Stimulated activated CD8-positive, alpha-beta memory T cell treated with anti-CD3 and anti-CD28 coated beads, Interleukin-4, amount 100 ng/mL, for 4 hours (primary cell): ENCODE measurements around the gene TREX2.

Experiments used
- DNase-seq, 2 donors: peaks; one replicate each; pipeline ENCODE4 v3.0.0-alpha.2; 2020; ENCODE audit warnings: low read depth in 2 of 2, low spot score in 1 of 2

The TREX2 gene

DNA sequence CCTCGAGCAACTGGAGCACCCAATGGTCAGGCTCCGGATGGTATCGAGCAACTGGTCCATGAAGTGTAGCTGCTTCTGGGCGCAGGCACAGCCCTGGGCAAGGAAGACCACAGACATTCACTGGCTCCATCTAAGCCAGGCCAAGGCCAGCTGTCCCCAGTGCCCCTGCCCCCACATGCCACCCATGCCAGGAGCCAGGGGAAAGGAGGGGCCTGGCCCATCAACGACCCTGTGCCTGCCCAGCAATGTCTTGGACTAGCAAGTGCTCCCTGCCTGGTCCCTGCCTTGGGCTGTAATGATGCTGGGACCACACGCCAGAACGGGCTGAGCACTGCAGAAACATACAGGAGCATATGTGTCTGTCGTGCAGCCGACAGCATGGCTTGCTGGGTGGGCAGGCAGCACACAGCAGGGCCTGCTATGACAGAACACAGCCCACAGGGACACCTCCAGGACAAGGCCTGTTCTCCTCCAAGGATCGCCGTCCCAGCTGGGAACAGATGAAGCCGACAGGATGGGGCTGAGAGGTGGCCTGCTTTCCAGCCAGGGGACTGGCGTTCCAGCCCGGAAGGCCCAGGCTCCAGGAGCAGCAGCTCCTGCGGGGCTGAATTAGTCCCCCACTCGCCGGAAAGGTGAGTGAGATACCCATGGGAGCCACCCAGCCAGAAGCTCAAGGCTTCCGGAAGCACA lies 11.4 kb upstream of the TREX2 start:
- no peak for DNase-seq

DNA sequence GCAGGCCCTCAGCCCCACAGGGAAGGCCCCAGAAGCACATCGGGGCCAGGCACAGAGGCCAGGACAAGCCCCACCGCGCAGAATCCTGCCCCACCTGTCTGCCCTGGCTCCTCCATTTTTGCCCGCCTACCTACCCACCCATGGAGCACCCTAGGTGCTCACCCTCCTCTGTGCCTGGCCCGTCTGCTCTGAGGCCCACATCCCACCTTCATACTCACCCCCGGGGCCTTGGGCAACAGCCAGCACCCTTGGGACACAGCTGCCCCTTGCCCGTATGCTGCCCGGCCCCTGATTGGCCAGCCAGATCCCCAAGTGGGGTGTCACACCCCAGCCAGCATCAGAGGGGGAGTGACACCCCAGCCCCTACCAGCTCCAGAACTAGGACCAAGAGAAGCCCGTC lies 10.8 kb upstream of the TREX2 start:
- no peak for DNase-seq

DNA sequence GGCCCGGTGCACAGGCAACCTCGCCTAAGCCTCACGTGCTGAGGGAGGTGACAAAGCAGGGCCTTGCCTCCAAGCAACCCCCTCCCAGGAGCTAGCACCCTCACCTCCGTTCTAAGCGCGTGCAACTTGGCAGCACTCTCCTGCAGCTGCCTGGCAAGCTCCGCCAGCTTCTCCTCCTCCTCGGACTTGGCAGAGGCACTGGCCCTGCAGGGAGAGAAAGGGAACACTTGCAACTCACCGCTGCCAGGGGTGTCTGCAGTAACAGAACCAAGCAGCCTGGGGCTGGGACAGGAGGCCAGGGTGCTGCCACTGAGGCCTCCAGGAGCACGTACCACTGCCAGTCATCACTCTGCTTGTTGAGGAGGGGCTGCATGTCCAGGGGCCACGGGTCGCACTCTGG lies 10.3 kb upstream of the TREX2 start:
- no peak for DNase-seq

- no peak for DNase-seq
Observed at GRCh38 chrX:153455571-153455970, 9.7 kb upstream of the TREX2 start.

GRCh38 chrX:153454901-153455550 lies 9.2 kb upstream of the TREX2 start:
- DNase-seq: no peak

DNA sequence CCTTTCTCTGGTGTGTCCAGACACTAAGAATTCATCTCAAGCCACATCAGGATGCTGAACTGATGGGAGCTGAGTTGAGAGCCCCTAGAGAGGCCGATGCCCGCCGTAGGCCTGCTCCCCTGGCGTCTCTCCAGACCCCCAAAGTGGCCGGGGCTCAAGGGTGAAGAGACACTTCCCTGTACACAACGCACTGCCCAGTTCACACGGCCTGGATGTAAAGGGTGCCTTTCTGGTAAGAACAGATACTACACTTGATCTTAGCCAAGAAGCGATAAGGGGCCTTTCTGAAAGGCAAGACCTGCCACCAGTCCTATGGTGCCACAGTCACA lies 5.1 kb upstream of the TREX2 start:
- DNase-seq: no peak

DNA sequence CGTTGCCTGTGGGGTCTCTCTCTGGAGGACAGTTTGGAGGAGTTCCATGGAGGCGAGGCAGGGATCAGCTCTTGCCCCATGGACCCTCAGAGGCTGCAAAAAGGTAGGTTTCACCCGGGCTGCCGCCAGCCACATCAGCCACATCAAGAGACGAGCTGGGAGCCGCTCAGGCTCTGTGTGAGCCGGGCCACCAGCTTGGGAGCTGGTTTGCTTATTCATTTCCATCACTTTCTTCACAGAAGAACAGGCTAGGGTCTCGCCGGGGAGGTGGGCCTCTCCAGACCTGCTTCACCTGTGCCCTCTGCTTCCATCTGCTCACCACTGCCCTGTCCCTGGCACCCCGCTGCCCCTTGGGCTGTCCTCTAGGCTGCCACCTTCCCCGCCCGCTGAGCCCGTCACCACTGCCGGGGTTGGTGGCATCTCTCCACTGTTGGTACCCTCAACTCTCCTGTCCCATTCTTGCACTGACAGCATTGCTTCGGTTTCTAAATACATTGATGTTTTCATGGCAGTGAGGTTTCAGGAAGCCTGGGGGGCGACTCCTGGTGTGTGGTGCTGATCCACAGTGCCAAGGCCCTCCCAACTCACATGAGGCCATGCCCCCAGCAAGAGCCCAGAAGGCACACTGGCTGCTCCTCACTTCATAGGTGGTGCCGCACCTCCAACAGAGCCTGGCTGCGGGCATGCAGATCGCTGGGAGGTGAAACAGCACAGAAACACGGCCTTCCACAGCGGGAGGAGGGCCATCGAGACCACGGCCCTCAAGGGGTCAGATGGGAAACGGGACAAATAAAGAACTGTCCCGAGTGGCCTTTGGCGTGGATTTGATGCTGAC lies 4.5 kb upstream of the TREX2 start:
- no peak for DNase-seq

- DNase-seq: no peak
Observed at GRCh38 chrX:153449368-153450113, 3.7 kb upstream of the TREX2 start.

DNA sequence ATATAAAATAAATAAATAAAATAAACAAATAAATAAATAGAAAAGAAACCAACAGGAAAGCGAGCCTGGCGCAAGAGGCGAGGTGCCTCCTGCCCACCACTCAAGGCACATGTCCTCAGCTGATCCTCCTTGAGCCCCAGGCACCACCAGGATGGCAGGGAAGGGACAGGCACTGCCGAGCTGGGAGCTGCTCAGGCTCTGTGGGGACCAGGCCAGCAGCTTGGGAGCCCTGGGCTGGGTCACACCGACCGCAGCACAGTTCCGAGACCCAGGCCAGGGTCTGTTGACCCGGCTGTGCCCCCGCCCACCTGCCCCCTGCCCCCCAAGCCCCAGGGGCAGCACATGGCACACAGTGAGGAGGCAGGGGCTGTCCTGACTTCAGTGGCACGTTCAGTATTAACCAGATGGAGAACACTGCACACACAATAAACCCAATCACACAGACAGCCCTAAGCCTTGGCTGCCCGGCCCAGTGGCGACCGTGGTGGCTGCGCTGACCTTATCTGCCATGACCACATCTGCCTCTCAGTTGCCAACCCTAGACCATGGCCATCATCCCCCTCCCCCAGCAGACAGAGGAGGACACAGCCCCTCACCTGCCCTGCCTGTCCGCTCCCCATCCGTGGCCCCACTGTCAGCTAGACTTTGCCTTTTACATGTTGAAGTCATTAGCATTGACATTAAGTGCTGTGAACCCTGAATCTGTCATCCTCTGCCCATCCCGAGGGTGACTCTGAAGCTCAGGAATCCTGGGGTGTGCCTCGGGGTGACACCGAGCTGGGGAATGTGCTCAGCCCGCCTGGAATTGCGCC lies 2.9 kb upstream of the TREX2 start:
- no peak for DNase-seq

- no peak for DNase-seq
Observed at GRCh38 chrX:153447581-153447960, 1.7 kb upstream of the TREX2 start.

- DNase-seq: no peak
Observed at GRCh38 chrX:153446950-153447580, 1.2 kb upstream of the TREX2 start.

GRCh38 chrX:153446636-153446936 lies 730 bp upstream of the TREX2 start:
- no peak for DNase-seq

DNA sequence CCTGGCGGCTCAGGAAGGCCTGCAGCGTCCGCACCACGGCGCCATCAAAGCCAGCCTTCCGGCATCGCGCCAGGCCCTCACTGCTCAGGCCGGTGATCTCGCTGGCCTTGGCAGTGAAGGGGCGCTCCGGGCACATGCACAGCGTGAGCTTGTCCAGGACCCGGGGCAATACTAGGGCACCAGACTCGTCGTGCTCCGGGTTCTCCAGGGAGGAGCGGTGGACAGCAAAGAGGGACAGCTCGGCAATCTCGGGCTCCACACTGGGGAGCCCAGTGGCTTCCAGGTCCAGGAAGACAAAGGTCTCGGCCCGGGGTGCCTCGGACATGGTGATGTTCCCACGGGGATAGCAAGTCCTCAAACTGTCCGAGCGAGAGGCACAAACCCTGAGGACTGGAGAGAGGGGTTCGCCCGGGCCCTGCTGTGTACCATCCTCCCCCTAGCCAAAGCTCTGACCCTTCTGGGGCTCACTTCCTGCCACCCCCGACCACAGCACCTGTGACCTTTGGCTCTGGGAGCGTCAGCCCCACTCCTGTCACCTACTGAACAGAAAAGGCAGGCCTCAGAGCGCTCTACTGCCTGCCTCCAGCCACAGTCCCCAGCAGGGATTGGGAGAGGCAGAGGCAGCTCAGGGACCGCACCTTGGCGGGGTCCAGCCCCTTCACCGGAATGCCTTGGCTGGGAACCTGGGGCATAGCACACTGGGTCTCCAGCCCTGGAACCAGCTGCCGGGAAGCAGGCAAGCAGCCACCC lies 575 bp downstream of the TREX2 start:
- DNase-seq: no peak

DNA sequence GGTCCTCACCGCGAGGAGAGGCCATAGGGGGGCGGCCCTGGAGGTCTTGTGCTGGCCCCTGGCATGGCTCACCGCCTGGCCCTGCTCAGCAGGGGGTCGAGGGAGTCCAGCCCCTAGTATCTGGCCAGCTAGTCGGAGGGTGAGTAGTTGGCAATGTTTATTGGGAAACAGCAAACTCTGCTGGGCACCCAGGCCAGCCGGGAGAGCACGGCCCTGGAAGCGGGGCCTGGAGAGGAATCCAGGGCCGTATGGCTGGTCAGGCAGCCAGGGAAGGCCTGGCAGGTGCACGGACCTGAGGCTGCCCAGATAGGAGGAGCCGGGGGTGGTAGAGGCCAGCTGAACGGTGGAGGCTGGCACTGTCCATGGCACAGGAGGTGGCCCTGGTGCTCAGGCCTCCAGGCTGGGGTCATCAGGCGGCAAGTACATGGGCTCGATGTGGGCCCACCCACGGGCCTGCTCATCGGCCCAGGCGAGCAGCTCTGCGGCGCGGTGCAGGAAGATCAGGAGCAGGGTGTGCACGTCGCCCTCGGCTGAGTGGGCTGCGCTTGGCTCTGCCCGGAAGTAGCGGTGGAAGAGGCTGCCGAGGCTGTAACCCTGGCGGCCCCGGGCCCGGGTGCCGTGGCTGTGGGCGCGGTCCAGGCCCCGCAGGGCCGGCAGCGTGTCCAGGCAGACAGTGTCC lies 1.4 kb downstream of the TREX2 start:
- no peak for DNase-seq

- no peak for DNase-seq
Observed at GRCh38 chrX:153443476-153444332, 2.2 kb downstream of the TREX2 start.

- no peak for DNase-seq
Observed at GRCh38 chrX:153442463-153442862, 3.4 kb downstream of the TREX2 start.

DNA sequence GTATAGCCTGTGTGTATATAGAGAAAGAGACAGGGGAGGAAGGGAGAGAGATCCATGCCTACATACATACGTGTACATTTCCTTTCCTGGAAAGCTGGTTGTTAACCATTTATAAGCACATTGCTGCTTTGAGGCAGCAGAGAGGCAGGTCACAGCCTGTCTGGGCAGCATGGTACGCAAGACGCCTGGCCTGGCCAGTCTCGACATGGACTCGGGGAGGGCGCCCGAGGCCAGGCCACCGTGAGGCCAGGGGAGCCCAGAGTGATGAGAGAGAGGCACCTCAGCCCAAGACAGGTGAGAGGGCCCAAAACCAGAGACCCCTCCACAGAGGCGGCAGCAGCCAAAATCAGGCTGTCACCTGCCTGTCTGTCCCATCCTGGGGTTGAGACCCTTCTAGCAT lies 3.9 kb downstream of the TREX2 start:
- no peak for DNase-seq

DNA sequence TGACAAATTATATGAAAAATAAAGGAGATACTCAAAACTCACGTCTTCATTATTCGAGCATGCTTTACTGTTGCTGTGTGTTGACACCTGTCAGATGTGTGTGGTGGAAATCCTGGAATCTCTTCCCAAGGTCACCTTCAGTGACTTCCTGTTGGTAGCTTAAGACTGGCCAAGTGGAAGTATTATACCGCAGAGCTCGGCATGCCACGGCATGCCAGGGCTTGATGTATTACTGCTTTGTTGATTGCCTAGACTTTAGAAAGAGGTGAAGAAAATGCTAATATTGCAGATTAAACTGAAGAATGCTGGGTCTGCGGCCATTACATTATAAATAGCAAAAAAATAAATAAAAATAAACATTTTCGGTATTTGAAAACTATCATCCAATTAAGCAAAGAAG lies 4.6 kb downstream of the TREX2 start:
- DNase-seq: no peak
